MM.1S (cell line): Measurements from ENCODE around the gene SCN4A.

Source experiments
- CTCF ChIP-seq: fragments of 300-600 bp; sonication (generic); IDR thresholded peaks from 2 replicates; pipeline ENCODE4 v1.5.1; 2016; ENCODE audit warnings: antibody characterized with exemption, low read length, mixed read lengths
- EZH2phosphoT487 ChIP-seq: fragments of 300-600 bp; sonication (generic); IDR thresholded peaks from 2 replicates; pipeline ENCODE4 v1.6.1; 2018; ENCODE audit warnings: antibody characterized with exemption, low read length

GRCh38 chr17:64004903-64005733 lies 32.4 kb upstream of the SCN4A start:
- TF ChIP-seq CTCF (no peak), EZH2phosphoT487 (no peak)
